Uterus (tissue), 2 donors: ENCODE measurements around the gene IKZF1.

Source experiments
- CTCF ChIP-seq, 4 experiments: fragments of 200-600 bp in 2 of 4; fragments of 450-650 bp in 2 of 4; sonication (generic) in 2 of 4; IDR thresholded peaks; one replicate each; pipeline ENCODE4 v1.5.1; 2016 to 2019; ENCODE audit warnings: antibody characterized with exemption in 4 of 4, mild to moderate bottlenecking in 2 of 4, moderate library complexity in 1 of 4
- POLR2A ChIP-seq, 2 donors: fragments of 450-650 bp; IDR thresholded peaks; one replicate each; pipeline ENCODE4 v1.6.1; 2016; ENCODE audit warnings: antibody characterized with exemption in 2 of 2, mild to moderate bottlenecking in 1 of 2, moderate library complexity in 1 of 2

- TF ChIP-seq CTCF (IDR thresholded peaks at IDR 0.05) (no peak), POLR2A (IDR thresholded peaks at IDR 0.05) (no peak)
Measured at GRCh38 chr7:50332241-50333165, 28.0 kb downstream of the IKZF1 start.
